GM19328 (cell line): ENCODE results near the gene MACROD2.
A peak's percentile ranks its signal among the peaks of the same experiment; 100 is the strongest.

Experiments used
- ATAC-seq: cut with Tn5 transposase; IDR thresholded peaks from one replicate; pipeline ENCODE4 v1.9.1; 2021; ENCODE audit warnings: mild to moderate bottlenecking, moderate library complexity; ENCODE audit not compliant: unreplicated experiment

MACROD2 gene

DNA sequence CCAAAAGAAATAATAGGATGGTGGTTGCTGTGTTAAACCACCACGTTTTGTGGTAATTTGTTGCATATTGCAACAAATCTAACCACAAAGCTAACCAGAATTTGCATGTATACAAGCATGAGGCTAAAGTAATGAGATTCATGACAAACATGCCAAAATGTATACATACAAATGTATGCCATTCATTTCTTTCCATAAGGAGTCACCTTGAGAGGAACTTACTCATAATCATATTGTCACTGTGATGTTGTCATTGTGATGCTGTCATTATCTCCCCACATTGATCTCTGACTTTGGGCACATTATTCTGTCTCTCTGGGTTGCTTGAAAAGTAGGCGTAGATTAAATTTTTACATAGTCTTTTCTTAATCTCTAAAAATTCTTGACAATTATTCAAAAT lies 1228.9 kb downstream of the MACROD2 start:
- ATAC-seq: no peak

GRCh38 chr20:15227102-15227501 lies 1231.8 kb downstream of the MACROD2 start:
- no peak for ATAC-seq

DNA sequence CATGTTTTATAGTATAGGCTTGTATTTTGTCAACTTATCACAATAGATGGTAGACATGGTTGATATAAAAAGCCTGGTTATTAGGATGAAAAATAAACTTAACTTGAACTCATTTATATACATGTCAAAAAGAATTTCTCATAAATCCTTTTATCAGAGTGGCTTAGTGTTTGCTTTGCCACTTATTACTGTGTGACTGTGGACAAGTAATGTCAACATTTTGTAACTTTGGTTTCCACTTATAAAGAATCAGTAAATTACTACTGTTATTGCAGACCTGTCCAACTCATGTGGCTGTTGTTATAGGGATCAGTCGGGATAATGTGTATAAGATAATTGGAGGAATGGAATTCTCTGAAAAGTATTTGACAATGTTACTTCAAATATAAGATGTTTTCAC lies 1236.9 kb downstream of the MACROD2 start:
- no peak for ATAC-seq

DNA sequence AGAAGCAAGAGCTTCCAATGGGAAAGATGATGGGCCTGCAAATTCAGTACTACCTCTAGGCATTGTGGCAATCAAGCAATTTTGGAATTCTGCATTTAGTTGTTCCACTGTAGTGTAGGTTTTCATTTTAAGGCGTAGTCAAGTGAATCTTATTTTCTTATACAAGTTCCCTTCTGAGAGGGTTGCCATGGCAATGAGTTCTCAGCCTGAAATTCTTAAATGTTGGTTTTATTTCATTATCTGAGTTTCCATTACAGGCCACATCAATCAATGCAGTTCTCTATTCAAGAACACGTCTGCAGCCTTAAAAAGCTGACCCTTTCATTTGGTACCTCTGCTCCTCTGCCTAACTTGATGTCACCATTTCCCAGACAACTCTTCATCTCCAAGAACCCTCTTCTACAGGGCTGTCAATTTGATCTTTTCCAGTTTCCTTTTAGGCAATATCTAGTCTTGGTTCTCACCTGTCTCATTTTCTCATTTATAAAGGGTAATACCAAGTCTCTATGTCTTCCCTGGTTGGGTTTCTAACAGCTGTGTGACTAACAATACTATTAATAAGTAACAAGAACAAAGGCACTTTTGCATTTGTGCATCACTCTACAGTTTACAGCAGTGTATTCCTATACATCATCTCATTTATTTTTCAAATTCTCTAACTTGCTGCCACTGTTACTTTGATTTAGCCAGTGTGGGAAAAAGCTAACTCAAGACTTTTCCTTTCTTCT lies 1240.3 kb downstream of the MACROD2 start:
- no peak for ATAC-seq

DNA sequence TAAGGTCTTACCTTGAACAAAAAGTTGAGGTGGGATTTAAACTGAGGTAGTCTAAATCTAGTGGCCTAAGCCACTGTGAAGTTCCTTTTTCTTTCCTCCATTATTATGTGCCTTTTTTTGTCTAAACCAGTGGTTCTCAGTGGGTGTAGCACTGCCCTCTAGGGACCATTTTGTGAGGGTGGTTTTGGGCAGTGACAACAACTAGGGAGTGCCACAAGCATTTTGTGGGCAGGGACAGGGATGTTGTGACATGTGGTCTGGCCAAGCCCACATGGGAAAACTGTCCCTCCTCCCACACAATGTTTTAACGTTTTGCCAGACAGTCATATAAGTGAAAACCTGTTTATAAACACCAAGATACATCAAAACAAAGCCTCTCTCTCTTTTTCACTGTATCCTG lies 1241.5 kb downstream of the MACROD2 start:
- peak; percentile 70 for ATAC-seq

DNA sequence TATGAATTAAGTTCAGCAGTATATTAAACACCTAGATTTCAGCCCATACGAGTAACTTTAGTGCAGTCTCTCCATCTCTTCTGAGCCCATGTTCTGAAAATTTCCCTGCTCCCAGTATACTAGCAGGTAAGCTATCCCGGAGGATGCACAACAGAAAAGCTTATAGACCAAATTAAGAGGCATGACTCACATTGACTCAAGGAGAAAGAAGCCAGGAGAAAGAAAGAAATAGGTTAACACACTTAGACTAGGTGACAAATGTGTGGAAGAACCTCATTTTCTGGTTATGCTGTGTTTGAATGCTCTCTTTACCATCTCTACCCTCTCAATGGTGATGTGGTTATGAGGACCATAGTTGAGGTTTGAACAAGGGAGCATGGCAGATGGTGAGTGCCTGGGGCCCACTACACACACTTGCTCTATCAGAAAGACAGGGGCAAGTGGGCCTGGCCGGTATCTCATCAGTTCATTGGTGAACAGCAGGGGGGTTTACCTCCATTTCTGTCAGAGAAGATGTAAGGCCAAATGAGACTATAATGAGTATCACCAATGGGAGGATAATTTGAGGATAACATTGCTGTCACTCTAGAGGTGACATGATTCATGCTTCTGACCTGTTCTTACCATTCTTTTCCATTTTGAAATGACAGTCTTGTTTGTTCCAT lies 1244.4 kb downstream of the MACROD2 start:
- ATAC-seq: no peak

- no peak for ATAC-seq
Observed at GRCh38 chr20:15240801-15241200, 1245.5 kb downstream of the MACROD2 start.

- no peak for ATAC-seq
Observed at GRCh38 chr20:15241681-15242080, 1246.4 kb downstream of the MACROD2 start.

DNA sequence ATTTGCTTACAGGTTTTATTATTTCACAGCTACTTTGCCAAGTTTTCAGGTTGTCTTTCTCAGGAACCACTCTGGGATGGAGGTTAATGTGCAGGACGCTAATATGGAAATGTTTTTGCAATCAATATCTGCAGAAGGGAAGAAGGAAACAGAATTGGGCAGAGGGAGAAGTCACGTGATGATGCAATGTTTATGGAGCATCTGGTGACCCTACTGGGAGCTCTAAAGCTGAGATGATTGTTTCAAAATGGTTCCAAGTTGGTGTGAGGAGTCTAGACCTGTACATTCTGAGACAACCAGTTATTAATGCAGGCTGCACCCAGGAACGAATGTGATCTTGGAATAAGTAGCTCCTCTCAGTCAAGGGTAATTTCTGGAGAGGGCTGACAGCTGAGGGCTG lies 1247.5 kb downstream of the MACROD2 start:
- ATAC-seq: no peak

- ATAC-seq: no peak
Observed at GRCh38 chr20:15245896-15246295, 1250.6 kb downstream of the MACROD2 start.

- no peak for ATAC-seq
Observed at GRCh38 chr20:15248618-15249395, 1253.5 kb downstream of the MACROD2 start.

- no peak for ATAC-seq
Observed at GRCh38 chr20:15251171-15251570, 1255.9 kb downstream of the MACROD2 start.

GRCh38 chr20:15252304-15252703 lies 1257.0 kb downstream of the MACROD2 start:
- no peak for ATAC-seq

DNA sequence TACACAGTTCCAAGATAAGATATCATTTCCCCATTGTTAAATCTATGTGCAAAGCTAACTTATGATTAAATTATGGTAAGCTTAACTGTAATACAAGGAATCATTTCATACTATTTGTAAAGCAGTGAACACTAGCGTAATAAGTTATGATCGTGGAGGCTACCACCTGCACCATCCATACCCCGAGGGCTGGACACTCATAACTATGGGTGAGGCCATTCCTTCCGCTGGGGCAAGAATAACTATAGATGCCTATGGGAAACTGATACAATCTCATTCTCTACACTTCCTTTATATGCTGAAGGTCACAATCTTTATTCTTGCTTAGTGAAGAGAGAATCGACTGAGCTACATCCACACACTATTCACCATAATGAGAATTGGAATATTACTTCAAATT lies 1258.1 kb downstream of the MACROD2 start:
- ATAC-seq: no peak

DNA sequence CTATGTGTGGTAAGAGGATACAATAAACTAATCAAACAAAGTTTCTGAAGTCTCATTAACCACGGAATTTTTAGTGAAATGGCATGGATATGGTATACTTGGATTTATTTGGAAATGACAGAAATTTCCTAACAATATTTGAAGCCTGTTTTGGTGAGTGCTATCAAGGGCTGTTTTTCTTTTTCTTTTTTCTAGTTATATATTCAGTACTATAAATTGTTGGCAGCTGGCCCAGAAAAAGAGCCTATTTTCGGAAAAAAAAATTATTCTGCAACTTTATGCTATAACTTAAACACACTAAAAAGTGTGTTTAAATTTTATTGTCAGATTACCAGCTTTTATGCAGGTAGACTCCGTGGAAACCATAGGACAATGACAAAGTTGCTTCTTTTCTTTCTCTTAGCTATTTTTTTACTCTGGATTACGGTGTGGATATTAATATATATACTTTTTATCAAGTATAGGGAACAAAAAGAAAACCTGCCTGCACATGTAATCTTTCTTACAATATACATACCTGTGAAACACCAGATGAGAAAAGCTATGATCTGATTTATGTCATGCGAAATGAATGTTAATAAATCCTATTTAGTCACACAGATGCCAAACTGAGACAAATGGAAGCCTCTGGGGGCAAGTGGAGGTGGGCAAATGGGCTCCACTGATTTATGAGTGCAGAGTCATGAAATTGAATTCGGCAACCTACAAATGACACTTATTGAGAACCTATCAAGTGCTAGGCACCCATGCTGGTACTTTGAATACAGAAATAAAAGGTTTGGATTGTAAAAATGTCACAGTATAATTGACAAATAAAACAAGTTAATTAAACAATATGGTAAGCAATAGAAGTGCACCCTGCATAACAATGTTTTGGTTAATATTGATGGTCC lies 1261.6 kb downstream of the MACROD2 start:
- no peak for ATAC-seq

- ATAC-seq: no peak
Observed at GRCh38 chr20:15257569-15257870, 1262.2 kb downstream of the MACROD2 start.

- no peak for ATAC-seq
Observed at GRCh38 chr20:15265581-15266309, 1270.4 kb downstream of the MACROD2 start.

DNA sequence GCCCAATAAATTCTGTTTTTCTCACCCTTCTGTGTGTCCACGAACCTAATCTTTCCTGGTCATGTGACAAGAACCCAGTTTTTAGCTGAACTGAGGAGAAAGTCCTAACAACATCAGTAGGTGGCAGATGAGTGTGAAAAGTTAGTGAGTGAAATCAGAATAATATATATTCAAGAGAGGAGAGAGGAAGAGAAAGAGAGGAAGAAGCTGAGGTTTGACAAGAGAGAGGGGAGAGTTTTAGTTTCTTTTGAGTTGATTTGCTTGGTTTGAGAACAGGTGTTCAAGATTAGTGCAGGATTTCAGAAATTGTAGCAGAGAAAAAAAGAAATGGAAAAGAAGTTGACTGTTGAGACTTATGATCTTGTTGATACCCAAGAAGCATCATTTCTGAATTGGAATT lies 1272.6 kb downstream of the MACROD2 start:
- ATAC-seq: no peak

GRCh38 chr20:15278041-15278440 lies 1282.7 kb downstream of the MACROD2 start:
- ATAC-seq: no peak

GRCh38 chr20:15287329-15287728 lies 1292.0 kb downstream of the MACROD2 start:
- ATAC-seq: no peak
